Upper lobe of left lung (tissue), 4 donors: ENCODE measurements around the gene FCMR.

Experiments
- EP300 ChIP-seq, 4 donors: sonication (generic); formaldehyde crosslinking; IDR thresholded peaks; one replicate each; pipeline ENCODE4 v1.5.1; 2017; ENCODE audit warnings: antibody characterized with exemption in 4 of 4, control low read depth in 2 of 4
- POLR2A ChIP-seq, 4 donors: fragments of 450-650 bp; IDR thresholded peaks; one replicate each; pipeline ENCODE4 v1.5.1; 2016 to 2017; ENCODE audit warnings: antibody characterized with exemption in 4 of 4, mild to moderate bottlenecking in 2 of 4
- TF ChIP-seq, protein P1 (sequence below), 6 experiments: fragments of 450-650 bp in 4 of 6; fragments of 200-600 bp in 2 of 6; sonication (generic) in 2 of 6; IDR thresholded peaks; one replicate each; pipeline ENCODE4 v1.5.1; 2016 to 2019; ENCODE audit warnings: antibody characterized with exemption in 6 of 6

DNA sequence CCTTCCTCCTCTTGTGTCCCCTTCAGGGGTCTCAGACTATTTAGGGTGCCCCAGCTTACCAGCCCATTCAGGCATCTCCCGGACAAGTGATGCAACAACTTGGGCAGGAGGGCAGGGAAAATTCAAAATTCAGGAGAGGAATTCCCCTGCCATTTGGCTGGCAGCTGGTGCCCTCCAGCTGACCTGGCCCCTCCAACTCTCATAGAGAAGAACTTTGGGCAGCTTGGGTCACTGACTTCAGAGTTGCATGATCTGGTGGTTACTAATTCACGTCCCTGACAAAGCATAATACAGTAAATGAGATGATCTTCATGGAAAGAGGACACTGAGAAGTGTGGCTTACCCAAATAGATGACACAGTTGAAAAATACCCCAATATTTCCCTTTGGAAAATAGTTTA is 48.7 kb upstream of the FCMR start, which contains the start of gene FCAMR:
- TF ChIP-seq, protein P1, sequence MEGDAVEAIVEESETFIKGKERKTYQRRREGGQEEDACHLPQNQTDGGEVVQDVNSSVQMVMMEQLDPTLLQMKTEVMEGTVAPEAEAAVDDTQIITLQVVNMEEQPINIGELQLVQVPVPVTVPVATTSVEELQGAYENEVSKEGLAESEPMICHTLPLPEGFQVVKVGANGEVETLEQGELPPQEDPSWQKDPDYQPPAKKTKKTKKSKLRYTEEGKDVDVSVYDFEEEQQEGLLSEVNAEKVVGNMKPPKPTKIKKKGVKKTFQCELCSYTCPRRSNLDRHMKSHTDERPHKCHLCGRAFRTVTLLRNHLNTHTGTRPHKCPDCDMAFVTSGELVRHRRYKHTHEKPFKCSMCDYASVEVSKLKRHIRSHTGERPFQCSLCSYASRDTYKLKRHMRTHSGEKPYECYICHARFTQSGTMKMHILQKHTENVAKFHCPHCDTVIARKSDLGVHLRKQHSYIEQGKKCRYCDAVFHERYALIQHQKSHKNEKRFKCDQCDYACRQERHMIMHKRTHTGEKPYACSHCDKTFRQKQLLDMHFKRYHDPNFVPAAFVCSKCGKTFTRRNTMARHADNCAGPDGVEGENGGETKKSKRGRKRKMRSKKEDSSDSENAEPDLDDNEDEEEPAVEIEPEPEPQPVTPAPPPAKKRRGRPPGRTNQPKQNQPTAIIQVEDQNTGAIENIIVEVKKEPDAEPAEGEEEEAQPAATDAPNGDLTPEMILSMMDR (IDR thresholded peaks at IDR 0.05) = no peak
- TF ChIP-seq POLR2A (IDR thresholded peaks at IDR 0.05) (no peak), EP300 (IDR thresholded peaks at IDR 0.05) (no peak)
